OCI-LY7 (cell line): ENCODE measurements around the gene FAP. TPM values are rescaled to one million over a fixed set of nuclear protein-coding genes. Genes with fewer than 3 reads are reported as not detected.

Source experiments
- BruUV-seq: library from RNA; stranded (reverse); fragments of 400-500 nt; replicated peaks from 2 replicates; lab custom pipeline; 2021; lab: Mats Ljungman, UMichigan
- CTCF ChIA-PET: fragments of 300-600 bp; sonication (Branson Sonifier 250); formaldehyde crosslinking; loops from one replicate; lab custom pipeline; 2022; ENCODE audit warnings: antibody characterized with exemption; ENCODE audit not compliant: unreplicated experiment; lab: Charles Lee
- POLR2A ChIA-PET: fragments of 300-600 bp; sonication (Branson Sonifier 250); formaldehyde crosslinking; loops from one replicate; lab custom pipeline; 2022; ENCODE audit warnings: antibody characterized with exemption; lab: Charles Lee
- DNase-seq: peaks from one replicate; pipeline ENCODE4 v3.0.0-alpha.2; 2015; ENCODE audit warnings: low spot score
- H2AFZ ChIP-seq: fragments of 200-600 bp; sonication (generic), shearing (Covaris generic); 2 replicates; pipeline ENCODE4 v1.6.1; 2014; ENCODE audit warnings: mild to moderate bottlenecking, antibody characterized with exemption, low read length, moderate library complexity
- H3K27ac ChIP-seq: fragments of 200-600 bp; sonication (generic); 2 replicates; pipeline ENCODE4 v1.5.1; 2014; ENCODE audit warnings: mixed run types, low read depth, mild to moderate bottlenecking, moderate library complexity, low read length, inconsistent platforms; ENCODE audit not compliant: poor library complexity, severe bottlenecking
- H3K36me3 ChIP-seq: fragments of 200-600 bp; sonication (generic); 2 replicates; pipeline ENCODE4 v1.6.1; 2014; ENCODE audit warnings: mild to moderate bottlenecking, antibody characterized with exemption, low read length, moderate library complexity, mixed read lengths; ENCODE audit not compliant: insufficient read depth
- H3K4me1 ChIP-seq: fragments of 200-600 bp; sonication (generic); 2 replicates; pipeline ENCODE4 v1.5.1; 2014; ENCODE audit warnings: mild to moderate bottlenecking, low read length; ENCODE audit not compliant: insufficient read depth, poor library complexity, severe bottlenecking
- H3K4me2 ChIP-seq: fragments of 200-600 bp; sonication (generic); 2 replicates; pipeline ENCODE4 v1.6.1; 2014; ENCODE audit warnings: mild to moderate bottlenecking, low read length
- H3K4me3 ChIP-seq: fragments of 200-600 bp; sonication (generic); 2 replicates; pipeline ENCODE4 v1.5.1; 2014; ENCODE audit warnings: mild to moderate bottlenecking, low read depth, low read length; ENCODE audit not compliant: poor library complexity, severe bottlenecking
- H3K79me2 ChIP-seq: fragments of 200-600 bp; sonication (generic); 2 replicates; pipeline ENCODE4 v1.6.1; 2016; ENCODE audit warnings: low read depth, mild to moderate bottlenecking, low read length, moderate library complexity, mixed read lengths; ENCODE audit not compliant: insufficient read depth
- H3K9me2 ChIP-seq: fragments of 200-600 bp; sonication (generic); 2 replicates; pipeline ENCODE4 v1.6.1; 2016; ENCODE audit warnings: mild to moderate bottlenecking, low read length, mixed read lengths; ENCODE audit not compliant: insufficient read depth
- H3K9me3 ChIP-seq: fragments of 200-600 bp; sonication (generic); 2 replicates; pipeline ENCODE4 v1.6.1; 2014; ENCODE audit warnings: mild to moderate bottlenecking, mixed run types, low read length, mixed read lengths
- H4K20me1 ChIP-seq: fragments of 200-600 bp; sonication (generic); 2 replicates; pipeline ENCODE4 v1.6.1; 2014; ENCODE audit warnings: mild to moderate bottlenecking, antibody characterized with exemption, low read length, moderate library complexity, mixed read lengths; ENCODE audit not compliant: insufficient read depth
- EZH2phosphoT487 ChIP-seq: fragments of 200-600 bp; sonication (generic); IDR thresholded peaks from 2 replicates; pipeline ENCODE4 v1.6.1; 2018; ENCODE audit warnings: low read depth, borderline replicate concordance, mild to moderate bottlenecking, mixed run types, antibody characterized with exemption, low read length, moderate library complexity, mixed read lengths
- intact Hi-C: fragments of 100-400 bp; cut with micrococcal nuclease; formaldehyde crosslinking; loops from one replicate; pipeline ENCODE4 v1.10.0; 2022; ENCODE audit not compliant: unreplicated experiment
- total RNA-seq, 2 experiments: library from RNA; depleted of rRNA in 1 of 2; stranded (reverse); fragments of >200 nt in 1 of 2; shearing (Covaris generic) in 1 of 2; gene quantifications; 2 replicates each; pipeline ENCODE4 v1.2.3, GENCODE V29; 2014 to 2022
- TF ChIP-seq, protein P1 (sequence below): fragments of 200-600 bp; sonication (generic); conservative IDR thresholded peaks from 2 replicates; pipeline ENCODE4 v1.5.1; 2014; ENCODE audit warnings: mild to moderate bottlenecking, antibody characterized with exemption, low read length, moderate library complexity, mixed read lengths

Gene FAP
- total RNA-seq, 2 experiments from 2014 or later: not detected

GRCh38 chr2:162123806-162124758 lies 119.2 kb downstream of the FAP start:
- Histone ChIP-seq H3K27ac (no peak overlapping the region), H3K9me3 (no peaks in the 10 kb centered on the region), H3K4me1 (peaks cover 15% of the 10 kb centered on the region), H3K79me2 (no peaks in the 10 kb centered on the region), H3K9me2 (no peaks in the 10 kb centered on the region), H4K20me1 (no peaks in the 10 kb centered on the region), H3K4me3 (no peak overlapping the region), H3K4me2 (no peak overlapping the region), H2AFZ (no peak overlapping the region), H3K36me3 (no peaks in the 10 kb centered on the region)
- TF ChIP-seq EZH2phosphoT487: no peak
- TF ChIP-seq, protein P1, sequence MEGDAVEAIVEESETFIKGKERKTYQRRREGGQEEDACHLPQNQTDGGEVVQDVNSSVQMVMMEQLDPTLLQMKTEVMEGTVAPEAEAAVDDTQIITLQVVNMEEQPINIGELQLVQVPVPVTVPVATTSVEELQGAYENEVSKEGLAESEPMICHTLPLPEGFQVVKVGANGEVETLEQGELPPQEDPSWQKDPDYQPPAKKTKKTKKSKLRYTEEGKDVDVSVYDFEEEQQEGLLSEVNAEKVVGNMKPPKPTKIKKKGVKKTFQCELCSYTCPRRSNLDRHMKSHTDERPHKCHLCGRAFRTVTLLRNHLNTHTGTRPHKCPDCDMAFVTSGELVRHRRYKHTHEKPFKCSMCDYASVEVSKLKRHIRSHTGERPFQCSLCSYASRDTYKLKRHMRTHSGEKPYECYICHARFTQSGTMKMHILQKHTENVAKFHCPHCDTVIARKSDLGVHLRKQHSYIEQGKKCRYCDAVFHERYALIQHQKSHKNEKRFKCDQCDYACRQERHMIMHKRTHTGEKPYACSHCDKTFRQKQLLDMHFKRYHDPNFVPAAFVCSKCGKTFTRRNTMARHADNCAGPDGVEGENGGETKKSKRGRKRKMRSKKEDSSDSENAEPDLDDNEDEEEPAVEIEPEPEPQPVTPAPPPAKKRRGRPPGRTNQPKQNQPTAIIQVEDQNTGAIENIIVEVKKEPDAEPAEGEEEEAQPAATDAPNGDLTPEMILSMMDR: peak; percentile 96
- POLR2A ChIA-PET: no interaction called here
- BruUV-seq: no TSS peak
- CTCF ChIA-PET: interaction anchor here (1.3 kb wide), 1 partner anchor 537 kb away, joined by 4 read pairs; no protein-coding TSS in a partner anchor
- DNase-seq: peak; percentile 74
- intact Hi-C loops: loop anchor here (1.0 kb wide), 1 partner anchor 538 kb away; no protein-coding TSS in a partner anchor

Other genes with a start within 250 kb of the FAP start
- not detected in 2 replicates for gene DPP4, start 169.2 kb downstream of the FAP start, total RNA-seq (2014; rRNA removed; shearing (Covaris generic))
- not detected in 2 replicates for gene DPP4, start 169.2 kb downstream of the FAP start, total RNA-seq (2022)
- gene GCG, start 91.2 kb downstream of the FAP start, total RNA-seq (2014; rRNA removed; shearing (Covaris generic)): not detected in 2 replicates
- gene GCG, start 91.2 kb downstream of the FAP start, total RNA-seq (2022): not detected in 2 replicates
- gene IFIH1, start 75.2 kb upstream of the FAP start, total RNA-seq (2014; rRNA removed; shearing (Covaris generic)): 7.8 and 10.6 TPM in 2 replicates
- 12.3 and 13.6 TPM in 2 replicates for gene IFIH1, start 75.2 kb upstream of the FAP start, total RNA-seq (2022)
- gene GCA, start 100.7 kb upstream of the FAP start, total RNA-seq (2014; rRNA removed; shearing (Covaris generic)): 31.9 and 37.3 TPM in 2 replicates
- gene GCA, start 100.7 kb upstream of the FAP start, total RNA-seq (2022): 38.4 and 43.9 TPM in 2 replicates